Measurements from ENCODE around the gene GDI1.

- TF ChIP-seq POLR2A (IDR thresholded peaks at IDR 0.05; ENCODE audit: low read depth, low read length) = no peak
- no peak for TF ChIP-seq TAF1 (IDR thresholded peaks at IDR 0.05; ENCODE audit: borderline replicate concordance, low read depth, low read length)
- no peak; the same call in 1 of the 2 replicates for TF ChIP-seq POLR2AphosphoS5 (IDR thresholded peaks at IDR 0.05; ENCODE audit: low read depth, low read length)
These were observed 25.0 kb upstream of the GDI1 start for GRCh38 chrX:154411981-154412340.
